HT1080 (cell line): ENCODE data around the gene TMC2. TPM values are rescaled to one million over a fixed set of nuclear protein-coding genes. Genes with fewer than 3 reads are reported as not detected.

Experiments
- DNase-seq: peaks from one replicate; pipeline ENCODE4 v3.0.0-alpha.2; 2015; ENCODE audit warnings: low read depth
- total RNA-seq: library from RNA; depleted of rRNA; stranded (reverse); fragments of >200 nt; shearing (Covaris generic); gene quantifications from 2 replicates; pipeline ENCODE4 v1.2.3, GENCODE V29; 2014

TMC2 gene
- total RNA-seq, 1 experiment from 2014 or later = not detected

GRCh38 chr20:2578475-2579192, 42.3 kb downstream of the TMC2 start:
- no peak for DNase-seq

GRCh38 chr20:2585811-2586210, 49.4 kb downstream of the TMC2 start:
- DNase-seq = peak; percentile 83

- no peak for DNase-seq
These were observed 57.4 kb downstream of the TMC2 start for GRCh38 chr20:2593756-2594155.

GRCh38 chr20:2595076-2595475, 58.7 kb downstream of the TMC2 start:
- no peak for DNase-seq

- peak; percentile 60 for DNase-seq
These were observed 60.4 kb downstream of the TMC2 start for GRCh38 chr20:2596673-2597279.

- DNase-seq = peak; percentile 16
These were observed 63.1 kb downstream of the TMC2 start for GRCh38 chr20:2599288-2600006.

- no peak for DNase-seq
These were observed 65.8 kb downstream of the TMC2 start for GRCh38 chr20:2602046-2602735.

GRCh38 chr20:2602746-2603145, 66.4 kb downstream of the TMC2 start:
- DNase-seq = no peak

- no peak for DNase-seq
These were observed 67.6 kb downstream of the TMC2 start for GRCh38 chr20:2603816-2604505.

GRCh38 chr20:2604506-2604835, 68.1 kb downstream of the TMC2 start:
- DNase-seq = no peak

GRCh38 chr20:2606507-2607006, 70.2 kb downstream of the TMC2 start:
- no peak for DNase-seq

GRCh38 chr20:2610326-2610725, 74.0 kb downstream of the TMC2 start:
- DNase-seq = no peak

- no peak for DNase-seq
These were observed 74.8 kb downstream of the TMC2 start for GRCh38 chr20:2610941-2611720.

- DNase-seq = no peak
These were observed 75.7 kb downstream of the TMC2 start for GRCh38 chr20:2612073-2612472.

GRCh38 chr20:2616634-2617033, 80.3 kb downstream of the TMC2 start:
- no peak for DNase-seq

GRCh38 chr20:2617099-2617714, 80.8 kb downstream of the TMC2 start:
- no peak for DNase-seq

- no peak for DNase-seq
These were observed 82.4 kb downstream of the TMC2 start for GRCh38 chr20:2618815-2619214.

- no peak for DNase-seq
These were observed 83.0 kb downstream of the TMC2 start for GRCh38 chr20:2619337-2619736.

GRCh38 chr20:2619961-2620595, 83.7 kb downstream of the TMC2 start:
- peak; percentile 56 for DNase-seq

GRCh38 chr20:2624190-2624589, 87.8 kb downstream of the TMC2 start:
- no peak for DNase-seq
